ENCODE measurements around the gene ARHGAP26.

The ARHGAP26 gene

DNA sequence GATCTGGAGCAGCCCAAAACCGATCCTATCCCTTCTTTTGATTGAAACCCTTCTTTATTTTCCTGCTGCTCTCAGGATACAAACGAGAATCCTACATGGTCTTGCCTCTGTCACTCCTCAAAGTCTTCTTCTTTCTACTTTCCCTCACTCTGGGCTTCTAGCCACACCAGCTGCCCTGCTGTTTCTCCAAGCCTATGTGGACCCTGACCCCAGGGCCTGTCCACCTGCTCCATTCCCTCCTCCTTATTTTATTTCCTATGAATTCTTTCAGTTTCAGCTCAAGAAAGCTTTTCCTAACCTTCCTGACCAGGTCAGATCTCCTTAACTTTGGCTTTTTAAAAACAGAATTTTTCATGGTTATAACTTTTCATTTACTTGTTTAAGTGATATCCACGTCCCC is 141.0 kb downstream of the ARHGAP26 start:
- H3K27ac ChIP-seq (ENCODE audit: low read depth, low read length), result no peak overlapping the region

DNA sequence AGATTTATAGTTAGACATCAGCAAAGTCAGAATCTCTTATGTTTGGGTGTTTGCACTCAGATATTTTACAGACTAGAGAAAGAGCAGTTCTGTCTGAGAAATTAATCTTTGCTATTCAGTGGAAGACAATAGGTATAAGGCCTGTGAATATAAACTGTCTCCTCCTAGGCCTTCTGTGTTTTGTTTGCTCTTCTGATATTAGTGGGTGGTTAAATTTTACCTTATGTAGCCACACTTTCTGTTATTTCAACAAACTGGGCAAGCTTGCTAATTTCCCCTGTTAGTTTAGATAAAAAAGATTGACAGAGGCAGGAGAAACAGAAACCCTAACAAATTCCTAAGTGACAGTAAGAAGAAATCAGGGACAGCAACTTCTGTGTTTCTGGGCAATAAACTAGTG is 141.6 kb downstream of the ARHGAP26 start:
- Histone ChIP-seq H3K27me3 (ENCODE audit: control insufficient read depth, insufficient read depth, low read length) (no peaks in the 10 kb centered on the region), H3K36me3 (ENCODE audit: control insufficient read depth, insufficient read depth, low read length) (peaks cover 7% of the 10 kb centered on the region), H3K27ac (ENCODE audit: low read depth, low read length) (no peak overlapping the region), H3K9ac (ENCODE audit: low read depth, low read length) (no peak overlapping the region), H3K4me3 (ENCODE audit: low read depth, low read length) (no peak overlapping the region), H3K4me1 (ENCODE audit: control insufficient read depth, insufficient read depth, low read length) (peaks cover 13% of the 10 kb centered on the region; the same call in 1 of the 2 replicates), H3K9me3 (ENCODE audit: control insufficient read depth, insufficient read depth, low read length) (no peaks in the 10 kb centered on the region)

More for the DNA sequence above, 141.0 kb downstream of the ARHGAP26 start:
- H3K4me1 ChIP-seq (ENCODE audit: control insufficient read depth, insufficient read depth, low read length), result peaks cover 13% of the 10 kb centered on the region; the same call in 1 of the 2 replicates
- H3K4me3 ChIP-seq (ENCODE audit: low read depth, low read length), result no peak overlapping the region
- H3K27me3 ChIP-seq (ENCODE audit: control insufficient read depth, insufficient read depth, low read length), result no peaks in the 10 kb centered on the region
- no peaks in the 10 kb centered on the region for H3K9me3 ChIP-seq (ENCODE audit: control insufficient read depth, insufficient read depth, low read length)
- no peak overlapping the region for H3K9ac ChIP-seq (ENCODE audit: low read depth, low read length)
- H3K36me3 ChIP-seq (ENCODE audit: control insufficient read depth, insufficient read depth, low read length), result peaks cover 7% of the 10 kb centered on the region

DNA sequence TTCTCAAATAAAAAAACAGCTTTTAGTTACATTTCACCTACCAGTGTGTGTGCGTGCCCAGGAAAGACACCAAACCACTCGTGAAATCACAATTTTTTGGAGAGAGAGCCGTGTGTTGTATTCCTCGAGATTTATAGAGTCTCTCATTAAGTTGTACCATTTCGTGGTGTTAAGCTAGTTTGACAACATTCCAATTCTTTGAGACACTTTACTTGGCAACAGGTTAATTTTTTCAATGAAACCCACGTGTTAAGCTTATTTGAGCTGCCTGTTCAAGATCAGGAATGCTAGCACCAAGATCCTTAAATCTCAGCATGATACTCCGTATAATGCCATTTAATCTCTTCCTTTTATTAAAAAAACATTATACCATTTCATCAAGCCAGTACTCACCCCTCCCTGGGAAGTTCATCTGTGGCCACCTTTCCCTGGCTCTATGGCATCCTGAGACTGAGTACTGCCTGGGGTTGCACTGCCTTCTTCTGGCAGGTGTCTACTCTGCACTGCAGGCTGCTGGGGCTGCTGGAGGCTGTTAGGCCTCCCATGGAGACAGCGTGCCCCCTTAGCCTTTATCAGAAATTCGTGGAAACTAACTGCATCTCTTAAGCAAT is 143.7 kb downstream of the ARHGAP26 start:
- Histone ChIP-seq H3K27ac (ENCODE audit: low read depth, low read length) (no peak overlapping the region), H3K9me3 (ENCODE audit: control insufficient read depth, insufficient read depth, low read length) (no peaks in the 10 kb centered on the region), H3K27me3 (ENCODE audit: control insufficient read depth, insufficient read depth, low read length) (no peaks in the 10 kb centered on the region), H3K9ac (ENCODE audit: low read depth, low read length) (no peak overlapping the region; the same call in 1 of the 2 replicates), H3K4me3 (ENCODE audit: low read depth, low read length) (no peak overlapping the region), H3K4me1 (ENCODE audit: control insufficient read depth, insufficient read depth, low read length) (peaks cover 7% of the 10 kb centered on the region; the same call in 1 of the 2 replicates), H3K36me3 (ENCODE audit: control insufficient read depth, insufficient read depth, low read length) (peaks cover 4% of the 10 kb centered on the region)

DNA sequence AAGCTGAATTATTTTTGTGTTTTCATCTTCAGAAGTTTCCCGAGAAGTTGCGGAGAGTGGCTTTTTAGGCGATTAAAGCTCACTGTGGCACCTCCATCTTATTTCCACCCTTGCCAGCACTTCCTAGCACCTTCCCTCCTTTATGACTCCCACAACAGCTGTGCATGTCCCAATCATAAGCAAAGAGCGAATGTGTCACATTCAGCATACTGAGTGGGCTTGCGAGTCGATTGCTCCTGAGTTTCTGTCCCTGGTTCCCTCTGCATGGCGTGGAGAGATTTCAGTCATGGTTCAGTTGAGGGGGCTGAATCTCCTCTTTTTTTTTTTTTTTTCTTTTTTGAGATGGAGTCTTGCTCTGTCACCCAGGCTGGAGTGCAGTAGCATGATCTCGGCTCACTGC is 144.9 kb downstream of the ARHGAP26 start:
- Histone ChIP-seq H3K4me3 (ENCODE audit: low read depth, low read length) (no peak overlapping the region), H3K9me3 (ENCODE audit: control insufficient read depth, insufficient read depth, low read length) (no peaks in the 10 kb centered on the region), H3K4me1 (ENCODE audit: control insufficient read depth, insufficient read depth, low read length) (peaks cover 10% of the 10 kb centered on the region; the same call in 1 of the 2 replicates), H3K27me3 (ENCODE audit: control insufficient read depth, insufficient read depth, low read length) (no peaks in the 10 kb centered on the region), H3K36me3 (ENCODE audit: control insufficient read depth, insufficient read depth, low read length) (peaks cover 4% of the 10 kb centered on the region), H3K27ac (ENCODE audit: low read depth, low read length) (no peak overlapping the region), H3K9ac (ENCODE audit: low read depth, low read length) (no peak overlapping the region)

DNA sequence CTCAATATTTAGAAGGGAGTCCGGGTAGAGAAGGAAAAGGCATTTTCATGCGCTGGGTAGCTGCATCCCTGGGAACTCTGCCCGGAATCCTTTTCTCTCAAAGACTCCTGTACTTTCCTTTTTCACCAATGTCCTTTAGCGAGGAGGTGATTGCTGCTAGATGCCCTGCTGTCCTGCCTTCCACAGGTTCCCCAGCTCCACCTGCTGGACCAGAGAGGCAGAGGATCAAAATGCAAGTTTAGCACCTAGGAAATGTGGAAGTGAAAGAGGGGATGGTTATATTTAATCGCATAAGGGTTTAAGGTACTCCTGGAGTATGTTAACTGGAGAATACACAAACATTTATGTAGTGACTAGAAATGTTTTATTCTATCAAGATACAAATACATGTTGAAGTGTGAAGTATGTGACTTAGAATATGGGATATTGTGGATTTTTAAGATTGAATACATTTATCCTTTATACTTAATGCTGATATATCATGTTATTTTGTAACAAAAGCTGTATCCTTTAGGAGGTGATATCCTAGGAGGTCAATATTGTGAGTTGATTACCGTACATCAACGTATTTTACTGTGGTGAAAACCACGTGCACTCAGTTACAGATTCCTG is 145.7 kb downstream of the ARHGAP26 start:
- Histone ChIP-seq H3K36me3 (ENCODE audit: control insufficient read depth, insufficient read depth, low read length) (peaks cover 4% of the 10 kb centered on the region), H3K9ac (ENCODE audit: low read depth, low read length) (no peak overlapping the region), H3K9me3 (ENCODE audit: control insufficient read depth, insufficient read depth, low read length) (no peaks in the 10 kb centered on the region), H3K4me1 (ENCODE audit: control insufficient read depth, insufficient read depth, low read length) (peaks cover 10% of the 10 kb centered on the region; the same call in 1 of the 2 replicates), H3K4me3 (ENCODE audit: low read depth, low read length) (no peak overlapping the region), H3K27me3 (ENCODE audit: control insufficient read depth, insufficient read depth, low read length) (no peaks in the 10 kb centered on the region), H3K27ac (ENCODE audit: low read depth, low read length) (no peak overlapping the region)

DNA sequence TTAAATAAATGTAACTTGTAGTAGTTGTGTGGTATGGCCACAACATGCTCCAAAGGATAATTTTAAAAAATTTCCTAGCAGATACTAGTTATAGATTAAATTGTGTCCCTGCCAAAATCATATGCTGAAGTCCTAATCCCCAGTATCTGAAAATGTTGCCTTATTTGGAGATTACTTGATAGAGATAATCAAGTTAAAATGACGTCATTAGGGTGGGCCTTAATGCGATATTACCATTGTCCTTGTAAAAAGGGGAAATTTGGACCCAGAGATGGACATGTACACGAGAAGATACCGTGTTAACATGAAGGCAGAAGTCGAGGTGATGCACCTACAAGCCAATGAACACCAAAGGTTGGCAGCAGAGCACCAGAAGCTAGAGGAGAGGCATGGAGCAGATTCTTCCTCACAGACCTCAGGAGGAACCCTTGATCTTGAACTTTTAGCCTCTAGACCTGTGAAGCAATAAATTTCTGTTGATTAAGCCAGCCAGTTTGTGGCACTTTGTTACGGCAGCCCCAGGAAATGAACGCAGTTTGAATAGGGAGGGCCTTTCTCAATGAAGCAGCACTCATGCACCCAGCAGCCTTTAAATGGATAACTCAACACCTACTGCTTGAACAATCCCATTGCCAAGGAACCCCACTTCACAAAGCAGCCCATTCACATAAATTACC is 148.9 kb downstream of the ARHGAP26 start:
- H3K9me3 ChIP-seq (ENCODE audit: control insufficient read depth, insufficient read depth, low read length), result no peaks in the 10 kb centered on the region
- no peaks in the 10 kb centered on the region for H3K36me3 ChIP-seq (ENCODE audit: control insufficient read depth, insufficient read depth, low read length)
- no peaks in the 10 kb centered on the region for H3K27me3 ChIP-seq (ENCODE audit: control insufficient read depth, insufficient read depth, low read length)
- peaks cover 6% of the 10 kb centered on the region; the same call in 1 of the 2 replicates for H3K4me1 ChIP-seq (ENCODE audit: control insufficient read depth, insufficient read depth, low read length)
- no peak overlapping the region for H3K4me3 ChIP-seq (ENCODE audit: low read depth, low read length)
- H3K27ac ChIP-seq (ENCODE audit: low read depth, low read length), result no peak overlapping the region
- no peak overlapping the region for H3K9ac ChIP-seq (ENCODE audit: low read depth, low read length)

DNA sequence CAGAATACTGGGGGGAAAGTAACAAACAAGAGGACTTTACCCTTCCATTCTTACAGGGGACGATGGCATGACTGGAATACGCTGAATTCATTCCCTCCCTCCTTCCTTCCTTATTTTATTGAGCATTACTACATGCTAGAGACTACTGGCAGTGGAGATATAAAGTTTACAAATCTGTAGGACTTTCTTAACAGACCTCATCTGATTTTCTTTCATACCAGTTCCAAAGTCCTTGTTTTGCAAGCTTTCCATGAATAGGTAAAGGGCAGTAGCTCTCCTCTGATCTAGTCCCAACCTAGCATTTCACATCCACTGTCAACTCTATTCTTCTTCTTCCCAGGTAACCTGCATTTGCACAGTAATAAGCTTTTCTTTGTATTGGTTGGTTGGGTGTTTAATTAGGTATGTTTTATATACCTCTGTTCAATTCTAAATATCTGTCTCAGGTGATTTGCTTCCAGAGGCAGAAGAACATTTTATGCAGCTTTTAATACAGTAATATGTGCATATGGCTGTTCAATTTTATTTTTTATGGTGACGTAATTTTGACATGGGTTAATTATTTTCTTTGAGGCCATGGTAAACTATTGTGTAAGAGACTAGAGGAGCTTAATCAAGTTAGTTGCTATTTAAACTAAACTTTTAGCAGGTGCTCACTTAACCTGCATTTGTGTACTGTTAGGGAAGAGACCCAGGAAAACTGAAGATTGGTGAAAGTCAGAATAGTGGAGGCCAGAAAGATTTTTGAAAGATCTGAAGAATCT is 150.9 kb downstream of the ARHGAP26 start:
- Histone ChIP-seq H3K27me3 (ENCODE audit: control insufficient read depth, insufficient read depth, low read length) (no peaks in the 10 kb centered on the region), H3K9ac (ENCODE audit: low read depth, low read length) (no peak overlapping the region), H3K27ac (ENCODE audit: low read depth, low read length) (no peak overlapping the region), H3K4me1 (ENCODE audit: control insufficient read depth, insufficient read depth, low read length) (0 out of 2 replicates have a peak, but pooled peaks cover 3% of the 10 kb centered on the region), H3K4me3 (ENCODE audit: low read depth, low read length) (no peak overlapping the region), H3K36me3 (ENCODE audit: control insufficient read depth, insufficient read depth, low read length) (no peaks in the 10 kb centered on the region), H3K9me3 (ENCODE audit: control insufficient read depth, insufficient read depth, low read length) (no peaks in the 10 kb centered on the region)

DNA sequence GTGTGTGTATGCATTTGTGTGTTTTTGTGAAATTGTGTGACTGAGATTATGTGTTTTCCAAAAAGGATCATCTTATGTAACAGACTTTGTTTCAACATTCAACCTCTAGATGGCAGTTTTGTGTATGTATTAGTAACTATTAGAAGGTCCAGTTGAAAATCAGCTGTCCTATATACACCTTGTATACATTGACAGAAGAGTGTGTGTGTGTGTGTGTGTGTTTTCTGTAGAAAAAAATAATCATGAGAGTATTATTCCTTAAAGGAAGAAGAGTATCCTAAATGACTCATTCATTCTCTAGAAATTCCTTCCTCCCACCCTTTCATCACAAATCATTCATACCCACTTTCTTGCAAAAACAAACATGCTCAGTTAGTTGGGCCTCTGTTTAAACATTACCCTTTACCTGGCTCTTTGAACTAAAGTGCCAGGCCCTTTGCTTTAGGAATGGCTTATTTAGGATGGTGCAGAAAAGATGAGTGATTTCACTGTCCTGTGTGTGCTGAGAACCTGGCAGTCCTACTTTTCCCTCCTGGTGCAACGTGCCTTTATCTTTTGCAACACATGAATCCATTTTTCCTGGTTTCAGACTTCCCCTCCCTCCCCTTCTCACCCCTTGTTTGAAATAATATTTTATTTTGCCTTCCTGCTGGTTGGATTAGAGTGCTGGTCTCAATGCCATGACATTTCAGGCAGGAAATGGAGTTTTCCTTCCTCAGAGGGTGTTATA is 152.2 kb downstream of the ARHGAP26 start:
- Histone ChIP-seq H3K27ac (ENCODE audit: low read depth, low read length) (no peak overlapping the region), H3K27me3 (ENCODE audit: control insufficient read depth, insufficient read depth, low read length) (no peaks in the 10 kb centered on the region), H3K4me3 (ENCODE audit: low read depth, low read length) (no peak overlapping the region), H3K36me3 (ENCODE audit: control insufficient read depth, insufficient read depth, low read length) (no peaks in the 10 kb centered on the region), H3K9me3 (ENCODE audit: control insufficient read depth, insufficient read depth, low read length) (no peaks in the 10 kb centered on the region), H3K9ac (ENCODE audit: low read depth, low read length) (no peak overlapping the region), H3K4me1 (ENCODE audit: control insufficient read depth, insufficient read depth, low read length) (0 out of 2 replicates have a peak, but pooled peaks cover 3% of the 10 kb centered on the region)

DNA sequence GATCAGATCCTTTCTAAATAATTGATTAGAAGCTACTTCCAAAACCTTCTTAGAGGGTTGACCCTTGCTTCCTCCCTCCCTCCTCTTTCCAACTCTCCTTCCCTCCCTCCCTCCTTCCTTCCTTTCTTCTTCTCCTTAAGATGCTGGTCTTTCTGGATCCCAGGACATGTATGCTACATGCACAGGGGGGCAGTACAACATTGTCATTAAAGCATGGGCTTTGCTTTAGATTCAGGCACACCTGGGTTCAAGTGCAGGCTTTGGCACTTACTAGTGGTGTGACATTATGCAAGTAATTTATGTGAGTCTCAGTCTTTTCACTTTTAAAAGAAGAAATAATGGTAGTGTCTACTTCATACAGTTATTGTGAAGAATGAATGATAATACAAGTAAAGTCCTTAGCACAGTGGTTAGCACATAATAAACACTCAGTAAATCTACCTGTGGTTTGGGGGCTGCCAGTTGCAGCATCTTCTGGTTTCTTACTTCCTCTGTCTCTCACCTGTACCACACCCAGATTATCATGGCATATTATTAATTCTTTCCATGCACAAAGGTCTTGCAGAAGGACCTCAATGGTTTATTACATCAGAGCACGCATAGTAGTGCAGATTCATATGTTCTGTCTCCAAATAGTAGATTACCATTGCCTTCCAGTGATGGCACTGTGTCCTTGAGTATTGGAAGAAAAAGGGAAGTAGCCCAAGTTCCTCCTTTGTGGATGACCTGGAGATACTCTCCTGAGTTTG is 154.1 kb downstream of the ARHGAP26 start:
- Histone ChIP-seq H3K27me3 (ENCODE audit: control insufficient read depth, insufficient read depth, low read length) (no peaks in the 10 kb centered on the region), H3K9me3 (ENCODE audit: control insufficient read depth, insufficient read depth, low read length) (no peaks in the 10 kb centered on the region), H3K4me1 (ENCODE audit: control insufficient read depth, insufficient read depth, low read length) (no peaks in the 10 kb centered on the region), H3K4me3 (ENCODE audit: low read depth, low read length) (no peak overlapping the region), H3K36me3 (ENCODE audit: control insufficient read depth, insufficient read depth, low read length) (no peaks in the 10 kb centered on the region), H3K27ac (ENCODE audit: low read depth, low read length) (no peak overlapping the region), H3K9ac (ENCODE audit: low read depth, low read length) (no peak overlapping the region)

DNA sequence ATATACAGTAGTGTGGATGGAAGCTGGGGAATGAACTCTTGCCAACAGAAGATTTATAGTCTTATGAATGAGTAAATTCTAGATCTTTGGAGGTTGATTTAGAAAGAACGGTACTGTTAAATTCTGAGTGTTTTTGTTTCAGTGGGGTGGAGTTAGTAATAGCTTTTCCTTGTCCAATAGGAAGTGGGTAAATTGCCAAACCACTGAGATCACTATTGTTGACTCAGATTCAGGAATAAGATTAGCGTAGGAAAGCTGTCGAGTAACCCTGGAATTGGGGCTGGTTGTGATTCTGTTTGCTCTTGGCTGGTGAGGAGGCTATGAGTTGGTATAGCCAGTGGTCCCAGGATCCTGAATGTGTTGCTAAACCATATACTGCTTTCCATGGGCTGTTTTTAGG is 155.6 kb downstream of the ARHGAP26 start:
- H3K9ac ChIP-seq (ENCODE audit: low read depth, low read length), result no peak overlapping the region

More for the DNA sequence above, 155.6 kb downstream of the ARHGAP26 start:
- no peak overlapping the region for H3K4me3 ChIP-seq (ENCODE audit: low read depth, low read length)
- no peaks in the 10 kb centered on the region for H3K4me1 ChIP-seq (ENCODE audit: control insufficient read depth, insufficient read depth, low read length)
- H3K27ac ChIP-seq (ENCODE audit: low read depth, low read length), result no peak overlapping the region
- no peaks in the 10 kb centered on the region for H3K9me3 ChIP-seq (ENCODE audit: control insufficient read depth, insufficient read depth, low read length)
- H3K27me3 ChIP-seq (ENCODE audit: control insufficient read depth, insufficient read depth, low read length), result no peaks in the 10 kb centered on the region
- H3K36me3 ChIP-seq (ENCODE audit: control insufficient read depth, insufficient read depth, low read length), result no peaks in the 10 kb centered on the region
